Caco-2 (cell line): ENCODE data around the gene EPB41. TPM values are rescaled to one million over a fixed set of nuclear protein-coding genes. Genes with fewer than 3 reads are reported as not detected.

ENCODE experiments used
- BruUV-seq: library from RNA; stranded (reverse); fragments of 400-500 nt; replicated peaks from 2 replicates; lab custom pipeline; 2021; lab: Mats Ljungman, UMichigan
- CTCF ChIA-PET: fragments of 300-600 bp; sonication (Branson Sonifier 250); formaldehyde crosslinking; loops from one replicate; lab custom pipeline; 2022; ENCODE audit warnings: antibody characterized with exemption; lab: Charles Lee
- POLR2A ChIA-PET: fragments of 300-600 bp; sonication (Branson Sonifier 250); formaldehyde crosslinking; loops from one replicate; lab custom pipeline; 2022; ENCODE audit warnings: antibody characterized with exemption; lab: Charles Lee
- DNase-seq, 2 experiments: peaks; one replicate each; pipeline versions ENCODE4 v3.0.0 to v3.0.0-alpha.2; 2020 to 2022
- H3K27me3 ChIP-seq: replicated peaks from 2 replicates; pipeline ENCODE4 v1.6.0; 2011; ENCODE audit warnings: low read length; ENCODE audit not compliant: control insufficient read depth, insufficient read depth
- H3K36me3 ChIP-seq: 2 replicates; pipeline ENCODE4 v1.5.1; 2011; ENCODE audit warnings: low read length; ENCODE audit not compliant: control insufficient read depth, insufficient read depth
- H3K4me1 ChIP-seq: fragments of 250-450 bp; sonication (Bioruptor Pico); 2 replicates; pipeline ENCODE4 v1.5.1; 2020; ENCODE audit warnings: mild to moderate bottlenecking
- H3K4me3 ChIP-seq: 2 replicates; pipeline ENCODE4 v1.5.1; 2011; ENCODE audit warnings: low read depth, mild to moderate bottlenecking, control low read depth, low read length
- H3K9me3 ChIP-seq: fragments of 250-450 bp; sonication (Bioruptor Pico); 2 replicates; pipeline ENCODE4 v1.5.1; 2020; ENCODE audit warnings: mild to moderate bottlenecking, moderate library complexity
- H3K27ac Mint-ChIP-seq: one replicate; pipeline ENCODE4 v1.8.0; 2022; ENCODE audit warnings: mixed read lengths; ENCODE audit not compliant: unreplicated experiment
- H3K27me3 Mint-ChIP-seq: one replicate; pipeline ENCODE4 v1.8.0; 2022; ENCODE audit warnings: mixed read lengths; ENCODE audit not compliant: insufficient read depth, unreplicated experiment
- H3K36me3 Mint-ChIP-seq: one replicate; pipeline ENCODE4 v1.8.0; 2022; ENCODE audit warnings: mild to moderate bottlenecking, mixed read lengths; ENCODE audit not compliant: insufficient read depth, unreplicated experiment
- H3K4me1 Mint-ChIP-seq: one replicate; pipeline ENCODE4 v1.8.0; 2022; ENCODE audit warnings: low read depth, mixed read lengths; ENCODE audit not compliant: unreplicated experiment
- H3K4me3 Mint-ChIP-seq: one replicate; pipeline ENCODE4 v1.8.0; 2022; ENCODE audit warnings: mild to moderate bottlenecking, moderate library complexity, mixed read lengths; ENCODE audit not compliant: unreplicated experiment
- H3K9me3 Mint-ChIP-seq: one replicate; pipeline ENCODE4 v1.8.0; 2022; ENCODE audit warnings: mixed read lengths; ENCODE audit not compliant: unreplicated experiment
- CTCF ChIP-seq, 2 experiments: fragments of 200-600 bp in 1 of 2; IDR thresholded peaks; 1 replicate in 1 of 2; 2 replicates in 1 of 2; pipeline versions ENCODE4 v1.5.1 to v1.8.0; 2011 to 2022; ENCODE audit warnings: antibody characterized with exemption in 1 of 2, control low read depth in 1 of 2, inconsistent platforms in 1 of 2, low read depth in 1 of 2, low read length in 1 of 2, mild to moderate bottlenecking in 1 of 2, moderate library complexity in 1 of 2; ENCODE audit not compliant: insufficient read depth in 1 of 2, severe bottlenecking in 1 of 2, unreplicated experiment in 1 of 2
- intact Hi-C: fragments of 100-400 bp; cut with micrococcal nuclease; formaldehyde crosslinking; loops from one replicate; pipeline ENCODE4 v1.10.0; 2022; ENCODE audit not compliant: unreplicated experiment
- total RNA-seq: library from RNA; stranded (reverse); gene quantifications from 2 replicates; pipeline ENCODE4 v1.2.3, GENCODE V29; 2022

The EPB41 gene
- total RNA-seq, 1 experiment from 2014 or later, result 29.5 TPM

- Mint-ChIP-seq H3K4me3 (no peak overlapping the region), H3K27ac (no peak overlapping the region), H3K9me3 (no peaks in the 10 kb centered on the region), H3K27me3 (no peaks in the 10 kb centered on the region), H3K36me3 (peaks cover 50% of the 10 kb centered on the region), H3K4me1 (peaks cover 9% of the 10 kb centered on the region)
- CTCF ChIA-PET, result no interaction called here
- BruUV-seq, result no TSS peak
- no peaks in the 10 kb centered on the region; the same call in 1 of the 2 replicates for H3K36me3 ChIP-seq
- POLR2A ChIA-PET, result interaction anchor here (0.6 kb wide), 1 partner anchor 32 kb away, joined by 3 read pairs; no protein-coding TSS in a partner anchor
- no peak for TF ChIP-seq CTCF (IDR thresholded peaks at IDR 0.05; ENCODE audit: insufficient read depth in 1 of 2, low read depth in 1 of 2, low read length in 1 of 2, severe bottlenecking in 1 of 2, unreplicated experiment in 1 of 2)
- DNase-seq, result no peak
- intact Hi-C loops, result no loop called here
- H3K9me3 ChIP-seq, result no peaks in the 10 kb centered on the region
- peaks cover 15% of the 10 kb centered on the region for H3K4me1 ChIP-seq
- no peak overlapping the region for H3K4me3 ChIP-seq
- no peaks in the 10 kb centered on the region for H3K27me3 ChIP-seq
Observed at GRCh38 chr1:29142714-29143113, 228.3 kb downstream of the EPB41 start.

- no peak for TF ChIP-seq CTCF (IDR thresholded peaks at IDR 0.05; ENCODE audit: insufficient read depth in 1 of 2, low read depth in 1 of 2, low read length in 1 of 2, severe bottlenecking in 1 of 2, unreplicated experiment in 1 of 2)
- POLR2A ChIA-PET, result no interaction called here
Observed at GRCh38 chr1:29144178-29144577, 229.8 kb downstream of the EPB41 start.

GRCh38 chr1:29145739-29146437 lies 231.5 kb downstream of the EPB41 start:
- Mint-ChIP-seq H3K9me3 (no peaks in the 10 kb centered on the region), H3K4me1 (peaks cover 18% of the 10 kb centered on the region), H3K27me3 (no peaks in the 10 kb centered on the region), H3K4me3 (peak overlapping the region; percentile 20), H3K36me3 (peaks cover 81% of the 10 kb centered on the region), H3K27ac (peak overlapping the region; percentile 71)
- no peaks in the 10 kb centered on the region; the same call in 1 of the 2 replicates for H3K36me3 ChIP-seq
- POLR2A ChIA-PET, result interaction anchor here (1.0 kb wide), 1 partner anchor 232 kb away, joined by 3 read pairs; no protein-coding TSS in a partner anchor
- no peak overlapping the region for H3K4me3 ChIP-seq
- CTCF ChIA-PET, result interaction anchor here (0.9 to 1.0 kb wide), 2 partner anchors 21 to 36 kb away, joined by 3 to 4 read pairs; partner anchors contain the start of gene SRSF4
- peaks cover 15% of the 10 kb centered on the region for H3K4me1 ChIP-seq
- no peak for TF ChIP-seq CTCF (IDR thresholded peaks at IDR 0.05; ENCODE audit: insufficient read depth in 1 of 2, low read depth in 1 of 2, low read length in 1 of 2, severe bottlenecking in 1 of 2, unreplicated experiment in 1 of 2)
- intact Hi-C loops, result no loop called here
- H3K27me3 ChIP-seq, result no peaks in the 10 kb centered on the region
- no peaks in the 10 kb centered on the region for H3K9me3 ChIP-seq
- no TSS peak for BruUV-seq
- DNase-seq, result peak in 1 of 2 experiments; percentile 42

More at GRCh38 chr1:29144178-29144577, 229.8 kb downstream of the EPB41 start:
- H3K36me3 ChIP-seq, result no peaks in the 10 kb centered on the region; the same call in 1 of the 2 replicates
- Mint-ChIP-seq H3K4me3 (no peak overlapping the region), H3K36me3 (peaks cover 64% of the 10 kb centered on the region), H3K27ac (no peak overlapping the region), H3K4me1 (peaks cover 18% of the 10 kb centered on the region), H3K27me3 (no peaks in the 10 kb centered on the region), H3K9me3 (no peaks in the 10 kb centered on the region)
- DNase-seq, result no peak
- H3K4me3 ChIP-seq, result no peak overlapping the region
- no TSS peak for BruUV-seq
- no peaks in the 10 kb centered on the region for H3K9me3 ChIP-seq
- CTCF ChIA-PET, result no interaction called here
- no peaks in the 10 kb centered on the region for H3K27me3 ChIP-seq
- intact Hi-C loops, result no loop called here
- peaks cover 15% of the 10 kb centered on the region for H3K4me1 ChIP-seq
